ENCODE measurements around the gene REG1B.

Gene REG1B, protein sequence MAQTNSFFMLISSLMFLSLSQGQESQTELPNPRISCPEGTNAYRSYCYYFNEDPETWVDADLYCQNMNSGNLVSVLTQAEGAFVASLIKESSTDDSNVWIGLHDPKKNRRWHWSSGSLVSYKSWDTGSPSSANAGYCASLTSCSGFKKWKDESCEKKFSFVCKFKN

DNA sequence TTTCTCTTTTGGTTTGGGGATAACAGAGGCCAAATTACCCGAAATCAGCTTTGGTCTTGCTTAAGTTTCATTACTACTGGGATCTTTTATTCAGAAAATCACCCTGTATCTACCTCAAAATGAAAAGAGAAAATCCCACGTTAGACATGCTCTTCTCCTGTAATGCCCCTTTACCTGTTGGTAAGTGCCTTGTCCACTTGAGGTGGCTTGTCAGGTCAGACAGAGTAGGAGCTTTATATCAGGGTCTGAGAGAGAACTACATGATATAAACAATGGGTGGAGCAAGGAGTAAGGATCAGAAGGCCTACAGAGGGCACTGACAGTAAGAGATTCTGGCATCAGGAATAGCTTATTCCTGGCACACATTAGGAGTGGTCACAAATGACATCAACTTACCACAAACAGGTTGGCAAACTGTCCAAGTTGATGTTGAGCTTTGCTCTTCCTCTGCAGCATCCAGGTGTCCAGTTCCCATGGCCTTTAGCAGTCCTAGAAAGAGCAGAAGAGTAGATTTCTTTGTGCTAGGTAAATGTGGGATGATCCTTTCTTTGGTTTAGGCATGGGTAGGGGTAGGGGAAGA lies at the start of gene REG1B:
REG1B (minus strand) TSS at position 209 of the 580 bp plus-strand sequence. CDS start 381 bp downstream, outside the sequence.
- no peak for DNase-seq (ENCODE audit: low spot score)

DNA sequence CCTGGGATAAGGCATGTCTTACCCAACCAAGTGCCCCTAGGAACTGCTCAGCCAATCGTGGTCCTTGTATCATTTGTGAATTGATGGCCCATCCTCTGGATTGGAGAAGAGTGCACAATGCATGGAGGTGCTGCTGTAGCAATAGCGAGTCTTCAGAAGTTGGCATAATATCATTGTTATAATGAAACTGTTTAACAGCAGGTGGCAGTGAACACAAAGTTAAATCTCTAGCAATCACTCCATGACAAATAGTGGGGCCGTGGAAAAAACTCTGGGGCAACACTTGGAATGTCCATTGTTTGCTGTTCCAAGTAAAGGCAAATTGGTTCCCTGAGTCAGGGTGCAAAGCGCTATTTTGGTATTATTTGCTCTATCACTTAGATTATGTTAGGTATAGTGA lies 43.9 kb upstream of the REG1B start:
- DNase-seq (ENCODE audit: low spot score) = no peak

DNA sequence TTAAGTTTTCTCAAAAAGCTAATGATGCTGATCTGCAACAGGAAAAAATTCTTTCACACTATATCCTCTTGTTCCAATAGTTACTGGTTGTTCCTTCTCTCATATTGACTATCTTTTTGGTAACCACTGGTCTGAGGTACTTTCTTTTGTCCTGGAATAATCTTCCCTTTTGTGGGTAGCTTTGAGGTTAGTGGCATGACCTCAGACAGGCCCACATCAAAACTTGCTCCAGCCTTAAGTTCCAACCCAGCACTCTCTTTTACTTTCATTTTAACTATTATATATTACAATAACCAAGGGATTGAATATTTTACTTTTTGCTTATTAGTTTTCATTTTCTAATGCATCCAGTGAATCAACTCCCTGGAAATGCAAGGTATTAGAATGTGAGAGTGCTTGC lies 42.0 kb upstream of the REG1B start:
- no peak for DNase-seq (ENCODE audit: low spot score)

DNA sequence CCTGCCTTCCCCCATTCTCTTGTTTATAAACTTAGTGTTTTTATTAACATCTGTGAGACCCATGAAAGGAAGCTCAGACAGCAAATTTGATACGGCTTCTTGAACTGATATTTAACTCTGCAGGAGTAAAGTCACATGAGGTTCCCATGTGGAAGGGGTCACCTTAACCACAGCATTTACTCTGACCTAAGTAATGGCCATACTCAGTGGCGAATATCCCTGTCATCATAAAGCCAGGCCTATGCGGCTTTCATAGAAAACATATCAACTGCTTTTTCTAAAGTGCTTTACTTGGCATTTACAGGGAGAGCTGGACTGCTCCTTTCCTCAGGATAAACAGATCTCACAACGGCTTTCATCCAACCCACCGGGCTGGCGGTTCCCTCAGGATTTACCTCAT lies 41.5 kb upstream of the REG1B start:
- no peak for DNase-seq (ENCODE audit: low spot score)

DNA sequence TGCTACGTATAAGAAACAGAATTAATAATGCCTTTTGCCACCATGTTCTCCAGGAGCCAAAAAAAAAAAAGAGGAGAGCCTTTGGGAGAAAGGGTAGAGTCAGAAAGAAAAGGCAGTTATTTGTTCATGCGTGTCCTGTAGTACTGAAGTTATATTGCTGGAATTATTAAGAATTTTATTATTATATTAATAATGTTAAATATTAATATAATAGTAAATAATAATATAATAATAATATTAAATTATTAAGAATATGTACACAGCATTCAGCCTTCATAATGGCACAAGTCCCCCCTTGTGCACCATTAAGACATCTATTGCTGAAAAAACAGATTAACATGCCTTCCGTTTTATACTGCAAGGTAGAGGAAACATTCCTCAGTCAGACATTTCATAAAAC lies 40.6 kb upstream of the REG1B start:
- no peak for DNase-seq (ENCODE audit: low spot score)

DNA sequence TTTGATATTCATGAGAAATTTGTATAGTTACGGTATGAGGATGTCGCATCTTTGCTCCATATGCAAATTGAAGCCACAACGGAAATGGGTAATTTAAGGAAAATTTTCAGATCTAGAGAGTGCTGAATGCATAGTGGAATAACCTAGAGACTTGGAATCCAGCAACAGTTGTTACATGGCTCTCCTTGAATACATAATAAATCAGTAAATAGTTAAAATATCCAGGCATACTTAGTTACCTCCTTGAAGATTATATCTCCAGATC lies 37.9 kb upstream of the REG1B start:
- no peak for DNase-seq (ENCODE audit: low spot score)

DNA sequence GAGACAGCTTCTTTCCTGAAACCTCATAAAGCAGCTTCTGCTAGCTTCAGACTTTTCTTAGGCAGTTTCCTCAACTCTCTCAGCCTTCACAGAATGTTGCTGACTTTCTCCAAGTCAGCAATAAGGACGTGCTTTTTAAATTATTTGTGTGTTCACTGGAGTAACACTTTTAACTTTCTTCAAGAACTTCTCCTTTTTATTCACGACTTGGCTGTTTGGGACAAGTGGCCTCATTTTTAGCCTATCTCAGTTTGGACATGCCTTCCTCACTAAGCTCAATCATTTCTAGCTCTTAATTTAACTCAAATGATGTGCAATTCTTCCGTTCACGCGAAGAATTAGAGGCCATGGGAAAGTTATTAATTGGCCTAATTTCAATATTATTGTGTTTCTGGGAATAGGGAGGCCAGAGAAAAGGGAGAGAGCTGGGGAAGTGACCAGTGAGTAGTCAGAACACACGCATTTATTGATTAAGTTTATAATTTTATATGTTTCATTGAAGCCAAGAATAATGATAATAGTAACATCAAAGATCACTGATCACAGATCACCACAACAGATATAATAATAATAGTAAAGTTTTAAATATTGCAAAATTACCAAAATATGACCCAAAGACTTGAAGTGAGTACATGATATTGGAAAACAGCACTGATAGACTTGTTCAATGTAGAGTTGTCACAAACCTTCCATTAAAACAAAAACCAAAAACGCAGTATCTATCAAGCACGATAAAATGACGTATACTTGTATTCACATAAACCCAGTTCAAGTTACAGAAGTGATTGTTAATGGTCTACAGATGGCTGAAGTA lies 37.3 kb upstream of the REG1B start:
- no peak for DNase-seq (ENCODE audit: low spot score)

DNA sequence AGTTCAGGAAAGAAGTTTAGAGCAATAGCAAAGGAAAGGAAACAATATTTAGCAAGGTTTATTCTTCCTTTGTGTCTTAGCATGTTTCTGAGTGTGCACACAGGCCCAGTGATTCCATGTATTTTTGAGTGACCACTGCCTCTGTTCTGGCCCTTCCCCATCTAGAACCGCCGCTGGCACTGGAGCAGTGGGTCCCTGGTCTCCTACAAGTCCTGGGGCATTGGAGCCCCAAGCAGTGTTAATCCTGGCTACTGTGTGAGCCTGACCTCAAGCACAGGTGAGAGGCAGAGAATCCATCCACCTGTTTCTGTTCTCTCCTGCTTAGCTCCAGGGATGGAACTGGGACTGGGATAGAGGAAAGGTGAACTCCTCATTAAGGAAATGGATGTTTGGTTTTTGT lies 34.9 kb upstream of the REG1B start:
- no peak for DNase-seq (ENCODE audit: low spot score)

DNA sequence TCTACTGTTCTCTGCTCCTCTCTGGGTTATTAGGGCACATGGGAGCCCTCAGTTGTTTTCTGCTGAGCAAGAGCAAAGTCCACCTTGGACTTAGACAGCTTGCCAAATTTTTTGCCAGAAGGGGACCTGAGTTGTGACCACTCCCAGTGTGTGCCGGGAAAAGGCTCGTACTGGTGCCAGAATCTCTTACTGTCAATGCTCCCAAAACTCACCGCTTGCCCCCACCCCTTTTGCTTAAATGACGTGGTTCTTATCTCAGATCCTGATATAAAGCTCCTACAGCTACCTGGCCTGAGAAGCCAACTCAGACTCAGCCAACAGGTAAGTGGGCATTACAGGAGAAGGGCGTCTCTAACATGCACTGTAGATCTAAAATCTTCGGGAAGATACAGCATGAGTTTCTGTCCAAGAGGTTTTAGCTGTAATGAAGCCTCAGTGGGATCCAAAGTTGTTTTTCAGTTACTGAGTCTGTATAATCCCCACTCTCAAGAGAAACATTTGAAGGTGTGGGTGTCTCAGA lies 32.5 kb upstream of the REG1B start, which contains the start of gene REG1A:
REG1A (plus strand) TSS at position 295 of the 520 bp plus-strand sequence. CDS start 374 bp downstream, outside the sequence.
- DNase-seq (ENCODE audit: low spot score) = no peak

DNA sequence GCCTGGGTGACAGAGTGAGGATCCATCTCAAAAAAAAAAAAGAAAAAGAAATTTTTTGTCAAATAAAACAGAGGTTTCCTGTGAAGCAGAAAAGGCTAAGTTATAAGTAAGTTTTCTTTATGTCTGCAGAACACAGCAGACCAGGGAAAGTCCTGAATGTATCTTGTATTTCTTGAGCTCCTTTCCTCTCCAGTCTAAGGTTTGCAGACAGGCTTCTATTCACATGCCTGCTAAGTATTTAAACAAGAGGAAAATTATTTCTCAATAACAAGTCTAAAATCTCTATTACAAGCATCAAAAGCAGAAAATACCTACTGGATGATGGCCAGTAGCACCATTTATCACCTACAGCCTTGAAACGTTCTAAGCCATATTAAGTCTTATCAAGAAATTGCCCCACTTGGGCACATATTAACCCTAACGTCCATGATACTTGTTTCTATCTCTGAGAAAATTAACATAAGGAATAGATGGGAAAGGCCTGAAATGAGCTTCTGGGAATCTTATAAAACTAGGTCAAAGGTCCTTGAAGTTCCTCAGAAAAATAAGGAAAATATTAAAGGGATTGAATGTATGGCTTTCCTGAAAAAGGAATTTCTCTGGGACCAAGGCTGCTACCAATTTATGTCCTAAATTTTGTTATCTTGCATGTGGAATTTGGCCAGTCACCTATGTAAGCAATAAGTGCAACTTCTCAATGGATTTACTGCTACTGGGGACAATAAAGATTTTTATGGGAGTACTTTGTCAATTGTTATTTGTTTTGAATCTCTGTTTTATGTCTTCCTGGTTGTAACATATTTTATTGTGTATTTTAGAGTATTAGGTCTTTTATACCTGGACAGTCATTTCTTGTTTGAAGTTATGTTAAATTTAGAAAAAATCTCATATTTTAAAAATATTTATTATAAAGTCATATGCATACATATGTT lies 29.5 kb upstream of the REG1B start:
- no peak for DNase-seq (ENCODE audit: low spot score)

DNA sequence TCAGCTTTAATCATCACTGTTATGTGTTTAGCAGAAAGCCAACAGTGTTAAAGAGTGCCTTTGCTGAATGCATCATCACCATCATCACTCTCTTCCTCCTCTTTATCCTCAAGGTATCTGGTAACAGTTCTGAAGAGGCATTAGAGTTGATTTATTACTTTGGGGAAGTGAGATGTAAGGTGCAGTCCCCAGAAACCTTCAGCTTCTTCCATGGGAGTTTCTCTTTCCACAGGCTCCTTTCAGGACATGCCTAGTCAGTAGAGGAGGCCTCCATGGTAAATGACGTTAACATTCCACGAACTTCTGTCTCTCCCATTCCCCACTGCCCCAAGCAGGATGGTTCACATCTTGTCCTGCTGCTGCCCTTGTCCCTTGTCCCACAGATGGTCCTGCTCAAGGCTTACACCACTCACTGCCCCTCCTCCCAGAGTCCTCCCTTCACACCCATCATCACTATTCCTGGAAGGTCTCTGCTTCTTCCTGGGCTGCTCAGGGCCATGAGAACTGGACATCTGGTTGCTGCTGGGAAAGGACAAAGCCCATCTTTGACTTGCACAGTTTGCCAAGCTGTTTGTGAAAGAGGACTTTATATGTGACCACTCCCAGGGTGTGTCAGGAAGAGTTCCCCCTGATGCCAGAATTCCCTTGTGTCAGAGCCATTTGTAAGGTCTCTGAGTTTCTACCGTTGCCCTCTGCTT lies 27.2 kb upstream of the REG1B start:
- DNase-seq (ENCODE audit: low spot score) = no peak

DNA sequence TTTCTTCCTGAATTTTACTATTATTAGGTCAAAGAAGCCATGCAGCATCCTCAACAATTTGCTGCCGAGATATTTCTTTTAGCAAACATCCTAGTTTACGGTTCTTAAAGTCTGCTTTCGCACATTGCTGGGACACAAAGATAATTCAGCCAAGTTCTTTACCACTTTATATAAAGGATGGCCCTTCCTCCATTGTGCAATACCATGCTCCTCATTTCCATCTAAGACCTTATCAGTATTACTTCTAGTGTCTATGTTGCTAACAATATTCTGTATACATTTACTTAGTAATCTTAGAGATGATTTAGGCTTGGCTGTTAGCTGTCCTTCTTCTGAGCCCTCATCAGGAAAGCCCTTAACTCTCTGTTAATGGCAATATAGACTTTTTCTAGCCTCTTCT lies 24.5 kb upstream of the REG1B start:
- DNase-seq (ENCODE audit: low spot score) = no peak

DNA sequence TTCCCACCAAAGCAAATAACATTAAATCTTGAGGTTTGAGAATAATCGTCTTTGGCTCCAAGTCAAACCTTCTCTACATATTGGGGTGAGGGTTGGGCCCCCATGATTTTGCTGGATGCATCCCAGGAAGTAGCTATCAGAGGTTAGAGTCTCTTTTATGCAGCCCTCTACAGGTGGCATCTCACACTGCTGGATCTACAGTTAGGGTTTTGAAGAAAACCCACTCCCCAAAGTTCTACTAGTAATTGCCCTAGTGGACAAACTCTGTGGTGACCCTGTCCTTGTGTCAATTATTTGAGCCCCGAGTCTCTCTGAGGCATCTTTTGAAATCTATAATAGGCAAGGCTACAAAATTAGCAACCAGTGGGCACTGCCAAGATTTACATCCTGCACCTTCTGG lies 17.5 kb upstream of the REG1B start:
- DNase-seq (ENCODE audit: low spot score) = no peak

DNA sequence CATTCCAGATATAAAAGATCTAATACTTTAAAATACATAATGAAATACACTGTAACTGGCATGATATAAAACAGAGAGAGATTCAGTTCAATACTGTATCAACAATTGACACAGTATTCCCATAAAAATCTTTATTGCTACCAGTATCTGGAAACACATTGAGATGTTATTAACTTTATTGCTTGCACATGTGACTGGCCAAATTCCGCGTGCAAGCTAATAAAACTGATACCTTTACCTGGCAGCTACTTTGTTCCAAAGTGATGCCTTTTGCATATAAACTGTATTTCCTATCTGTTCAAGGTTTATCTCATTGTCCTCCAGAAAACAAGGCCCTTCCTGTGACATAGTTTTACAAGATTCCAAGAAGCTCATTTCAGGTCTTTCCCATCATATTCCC lies 15.4 kb upstream of the REG1B start:
- no peak for DNase-seq (ENCODE audit: low spot score)

DNA sequence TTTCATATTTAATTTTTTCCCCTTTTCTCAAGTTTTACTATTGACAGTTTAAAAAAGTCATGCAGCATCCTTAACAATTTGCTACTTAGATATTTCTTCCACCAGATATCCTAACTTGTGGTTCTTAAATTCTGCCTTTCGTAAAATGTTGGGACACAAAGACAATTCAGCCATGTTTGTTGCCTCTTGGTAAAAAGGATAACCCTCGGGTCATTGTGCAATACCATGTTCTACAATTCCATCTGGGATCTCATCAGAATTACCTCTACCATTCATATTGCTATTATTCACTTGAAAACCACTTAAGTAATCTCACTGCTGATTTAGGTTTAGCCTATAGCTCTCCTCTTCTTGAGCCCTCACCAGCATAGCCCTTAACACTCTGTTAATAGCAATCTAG lies 13.2 kb upstream of the REG1B start:
- DNase-seq (ENCODE audit: low spot score) = no peak

DNA sequence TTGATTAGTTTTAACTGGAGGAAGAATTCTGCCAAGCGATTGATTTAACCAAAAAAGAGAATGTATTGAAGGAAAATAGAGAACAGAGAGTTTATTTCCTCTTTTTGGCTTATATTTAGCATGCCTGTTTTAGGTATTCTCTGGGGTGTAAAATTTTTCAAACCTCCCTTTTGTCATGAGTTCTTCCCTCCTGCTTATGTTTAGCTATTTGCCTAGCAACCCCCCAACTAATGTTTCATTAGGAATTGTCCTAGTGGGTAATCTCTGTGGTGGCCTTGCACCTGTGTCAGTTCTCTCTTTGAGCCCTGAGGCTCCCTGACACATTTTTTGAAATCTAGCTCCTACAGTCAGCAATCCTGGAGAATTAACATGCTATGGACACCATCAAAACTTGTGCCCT lies 12.5 kb upstream of the REG1B start:
- DNase-seq (ENCODE audit: low spot score) = no peak

DNA sequence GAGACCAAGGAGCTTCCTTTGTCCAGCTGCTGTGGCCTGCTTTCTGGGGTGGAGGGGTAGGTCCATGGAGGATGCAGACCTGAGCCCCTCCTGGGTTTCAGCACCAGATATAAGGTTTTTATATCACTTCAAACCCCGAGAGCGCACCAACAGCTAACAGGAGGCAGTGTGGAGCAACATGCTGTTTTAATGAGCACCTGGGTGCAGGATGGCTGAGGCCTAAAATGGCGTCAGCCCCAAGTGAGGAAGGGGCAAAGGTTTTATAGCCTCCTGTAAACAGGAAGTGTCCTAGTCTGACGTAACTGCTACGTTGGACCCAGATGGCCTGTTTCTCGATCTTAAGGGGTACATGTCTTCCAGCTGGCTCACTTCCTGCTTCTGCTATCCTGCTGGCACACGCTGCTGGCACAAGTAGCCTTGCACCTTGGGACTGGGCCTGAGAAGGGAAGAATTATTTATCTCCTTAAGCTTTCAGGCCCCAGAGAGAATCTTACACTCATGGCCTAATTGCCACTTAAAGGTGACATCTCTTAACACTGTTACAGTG lies 11.4 kb upstream of the REG1B start:
- no peak for DNase-seq (ENCODE audit: low spot score)

DNA sequence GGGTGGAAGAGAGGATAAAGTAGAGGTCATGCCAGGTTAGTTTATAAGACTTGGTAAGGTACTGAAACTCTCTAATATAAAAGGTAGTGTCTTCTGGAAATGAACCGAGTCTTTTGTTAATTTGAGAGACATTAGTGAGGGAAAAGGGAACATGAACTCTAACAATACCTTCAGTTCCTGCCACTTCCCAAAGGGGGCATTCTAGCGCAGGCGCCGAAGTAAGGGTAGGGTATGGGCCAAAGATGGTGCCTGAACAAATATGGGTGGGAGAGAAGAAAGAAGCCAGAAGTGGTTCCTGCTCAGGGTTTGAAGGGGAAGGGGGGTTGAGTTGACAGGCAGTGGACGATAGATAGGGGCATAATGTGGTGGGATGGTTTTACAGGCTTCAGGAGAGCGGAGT lies 10.1 kb upstream of the REG1B start:
- no peak for DNase-seq (ENCODE audit: low spot score)

DNA sequence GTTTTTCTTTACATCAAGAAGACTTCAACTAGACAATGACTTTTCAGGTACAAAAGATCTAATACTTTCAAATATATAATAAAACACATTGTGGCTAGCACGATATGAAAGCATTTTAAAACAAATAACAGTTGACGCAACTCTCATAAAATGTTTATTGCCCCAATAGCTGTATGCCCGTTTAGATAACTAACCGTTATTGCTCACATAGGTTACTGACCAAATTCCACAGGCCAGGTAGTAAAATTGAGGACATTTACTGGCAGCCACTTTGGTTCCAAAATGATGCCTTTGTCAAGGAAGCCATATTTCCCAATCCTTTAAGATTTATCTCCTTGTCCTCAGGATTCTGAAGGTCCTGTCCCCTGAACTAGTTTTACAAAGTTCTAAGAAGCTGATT lies 2.9 kb upstream of the REG1B start:
- DNase-seq (ENCODE audit: low spot score) = no peak

DNA sequence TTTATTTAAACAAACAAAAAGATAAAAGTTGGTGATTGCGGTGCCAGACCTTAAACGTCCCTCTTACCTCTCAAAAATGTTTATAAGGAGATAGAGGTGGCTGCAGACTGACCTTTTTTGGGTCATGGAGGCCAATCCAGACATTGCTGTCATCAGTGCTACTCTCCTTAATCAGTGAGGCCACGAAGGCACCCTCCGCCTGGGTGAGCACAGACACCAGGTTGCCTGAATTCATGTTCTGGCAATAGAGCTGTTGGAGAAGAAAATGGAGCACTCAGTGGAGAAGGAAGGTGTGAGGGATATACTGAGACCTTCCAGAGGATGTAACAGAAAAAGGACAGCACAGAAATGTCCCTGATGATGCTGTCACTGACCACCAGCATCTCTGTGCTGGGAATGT lies 1.5 kb downstream of the REG1B start:
- no peak for DNase-seq (ENCODE audit: low spot score)

DNA sequence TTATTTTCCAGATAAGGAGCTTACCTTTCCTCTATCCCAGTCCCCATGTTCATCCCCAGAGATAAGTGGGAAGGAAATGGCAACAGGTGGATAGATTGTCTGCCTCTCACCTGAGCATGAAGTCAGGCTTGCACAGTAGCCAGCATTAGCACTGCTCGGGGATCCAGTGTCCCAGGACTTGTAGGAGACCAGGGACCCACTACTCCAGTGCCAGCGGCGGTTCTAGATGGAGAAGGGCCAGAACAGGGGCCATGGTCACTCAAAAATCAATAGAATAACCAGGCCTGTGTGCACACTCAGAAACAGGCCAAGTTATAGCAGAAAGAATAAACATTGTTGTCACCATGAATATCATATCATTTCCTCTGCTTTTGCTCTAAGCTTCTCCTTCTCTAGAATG lies 2.4 kb downstream of the REG1B start:
- DNase-seq (ENCODE audit: low spot score) = no peak
